ENCODE data around the gene KCTD13.
"Not testable (repeated sequence)": the region's sequence is repeated elsewhere in the genome, so short reads cannot be mapped to it uniquely, and the experiment has no call there.

Gene KCTD13, protein sequence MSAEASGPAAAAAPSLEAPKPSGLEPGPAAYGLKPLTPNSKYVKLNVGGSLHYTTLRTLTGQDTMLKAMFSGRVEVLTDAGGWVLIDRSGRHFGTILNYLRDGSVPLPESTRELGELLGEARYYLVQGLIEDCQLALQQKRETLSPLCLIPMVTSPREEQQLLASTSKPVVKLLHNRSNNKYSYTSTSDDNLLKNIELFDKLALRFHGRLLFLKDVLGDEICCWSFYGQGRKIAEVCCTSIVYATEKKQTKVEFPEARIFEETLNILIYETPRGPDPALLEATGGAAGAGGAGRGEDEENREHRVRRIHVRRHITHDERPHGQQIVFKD

DNA sequence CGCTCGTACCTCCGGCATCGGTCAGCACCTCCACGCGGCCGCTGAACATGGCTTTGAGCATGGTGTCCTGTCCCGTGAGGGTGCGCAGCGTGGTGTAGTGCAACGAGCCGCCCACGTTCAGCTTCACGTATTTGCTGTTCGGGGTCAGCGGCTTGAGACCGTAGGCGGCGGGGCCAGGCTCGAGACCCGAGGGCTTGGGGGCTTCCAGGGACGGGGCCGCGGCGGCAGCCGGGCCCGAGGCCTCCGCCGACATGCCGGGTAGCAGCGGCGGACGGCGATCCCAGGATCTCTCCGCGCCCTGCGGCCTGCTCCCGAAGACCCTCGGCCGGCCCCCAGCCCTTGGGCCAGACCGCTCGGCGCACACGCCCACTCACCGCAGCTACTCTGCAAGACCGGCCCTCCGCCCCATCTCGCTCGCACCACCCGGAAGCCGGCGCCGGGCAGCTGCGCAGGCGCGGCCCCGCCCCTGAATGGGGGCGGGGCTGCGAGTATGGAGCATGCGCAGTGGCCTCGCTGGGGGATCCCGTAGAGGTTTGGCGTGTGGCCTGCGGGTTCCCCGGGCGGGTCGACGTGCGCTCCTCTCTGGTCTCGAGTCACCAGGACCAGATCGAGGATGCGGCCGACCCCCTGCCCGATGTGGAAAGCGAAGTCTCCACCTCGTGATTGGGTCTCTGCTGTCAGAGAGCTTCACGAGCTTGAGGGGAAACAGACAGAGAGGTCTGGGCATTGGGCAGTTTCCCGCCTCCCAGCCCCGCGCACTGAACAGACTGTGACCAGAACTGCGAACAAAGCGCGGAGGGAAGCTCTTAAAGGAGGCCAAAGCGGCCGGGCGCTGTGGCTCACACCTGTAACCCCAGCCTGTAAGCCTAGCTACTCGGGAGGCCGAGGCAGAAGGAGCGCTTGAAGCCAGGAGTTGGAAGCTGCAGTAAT, at the start of gene KCTD13:
Gene KCTD13, minus strand, starts transcription at position 446 of the 930 bp plus-strand sequence. Its CDS starts 193 bp downstream, at position 253.
- DNase-seq: peak; percentile 95

DNA sequence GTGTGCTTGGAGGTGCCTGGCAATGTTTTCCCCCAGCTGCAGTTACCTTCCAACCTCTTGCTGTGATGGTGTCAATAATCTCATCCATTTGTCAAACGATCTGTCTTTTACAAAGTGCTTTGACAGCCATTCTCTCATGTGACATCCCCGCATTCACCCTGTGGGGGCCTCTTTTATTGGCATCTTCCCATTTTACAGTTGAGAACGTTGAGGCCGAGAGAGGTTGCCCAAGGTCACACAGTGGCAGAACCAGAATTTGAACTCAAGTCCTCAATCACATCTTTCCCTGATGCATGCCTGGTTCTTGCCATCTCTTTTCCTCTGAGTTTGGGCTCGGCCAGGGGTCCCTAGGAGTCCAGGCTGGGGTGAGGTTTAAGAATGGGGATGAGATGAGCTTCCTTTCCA, 49.1 kb upstream of the KCTD13 start:
- DNase-seq: no peak

DNA sequence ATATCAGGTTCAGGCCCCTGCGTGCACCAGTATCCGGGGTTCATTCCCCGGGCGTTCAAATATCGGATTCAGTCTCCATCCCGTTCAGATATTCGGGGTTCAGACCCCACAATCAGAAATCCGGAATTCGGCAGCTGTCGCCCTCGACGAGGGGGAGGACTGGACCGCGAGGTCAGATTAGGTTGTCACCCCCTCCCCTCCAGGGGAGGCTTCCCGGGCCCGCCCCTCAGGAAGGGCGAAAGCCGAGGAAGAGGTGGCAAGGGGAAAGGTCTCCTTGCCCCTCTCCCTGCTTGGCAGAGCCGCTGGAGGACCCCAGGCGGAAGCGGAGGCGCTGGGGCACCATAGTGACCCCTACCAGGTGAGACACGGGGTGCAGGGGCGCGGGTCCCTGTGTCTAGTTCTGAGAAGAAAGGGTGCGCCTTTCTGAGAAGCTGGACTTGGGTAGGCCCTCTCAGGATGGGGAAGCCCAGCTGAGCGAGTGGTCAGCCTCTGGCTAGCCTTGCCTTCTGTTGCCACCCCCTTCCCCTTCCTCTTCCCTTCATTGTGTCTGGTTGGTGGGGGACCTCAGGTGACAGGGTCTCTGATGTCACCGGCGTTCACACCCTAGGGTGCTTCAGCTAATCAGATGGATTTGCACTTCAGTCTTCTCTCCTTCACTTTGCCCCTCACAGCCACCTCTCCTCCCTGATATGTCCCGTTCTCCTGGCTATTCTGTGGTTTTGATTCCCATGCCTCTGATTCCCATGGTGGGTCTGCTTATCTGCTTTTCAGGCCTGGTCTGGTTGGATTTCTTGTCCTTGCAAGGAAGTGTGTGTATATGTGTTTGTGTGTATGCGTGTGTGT, 48.5 kb upstream of the KCTD13 start:
- DNase-seq: peak; percentile 49

DNA sequence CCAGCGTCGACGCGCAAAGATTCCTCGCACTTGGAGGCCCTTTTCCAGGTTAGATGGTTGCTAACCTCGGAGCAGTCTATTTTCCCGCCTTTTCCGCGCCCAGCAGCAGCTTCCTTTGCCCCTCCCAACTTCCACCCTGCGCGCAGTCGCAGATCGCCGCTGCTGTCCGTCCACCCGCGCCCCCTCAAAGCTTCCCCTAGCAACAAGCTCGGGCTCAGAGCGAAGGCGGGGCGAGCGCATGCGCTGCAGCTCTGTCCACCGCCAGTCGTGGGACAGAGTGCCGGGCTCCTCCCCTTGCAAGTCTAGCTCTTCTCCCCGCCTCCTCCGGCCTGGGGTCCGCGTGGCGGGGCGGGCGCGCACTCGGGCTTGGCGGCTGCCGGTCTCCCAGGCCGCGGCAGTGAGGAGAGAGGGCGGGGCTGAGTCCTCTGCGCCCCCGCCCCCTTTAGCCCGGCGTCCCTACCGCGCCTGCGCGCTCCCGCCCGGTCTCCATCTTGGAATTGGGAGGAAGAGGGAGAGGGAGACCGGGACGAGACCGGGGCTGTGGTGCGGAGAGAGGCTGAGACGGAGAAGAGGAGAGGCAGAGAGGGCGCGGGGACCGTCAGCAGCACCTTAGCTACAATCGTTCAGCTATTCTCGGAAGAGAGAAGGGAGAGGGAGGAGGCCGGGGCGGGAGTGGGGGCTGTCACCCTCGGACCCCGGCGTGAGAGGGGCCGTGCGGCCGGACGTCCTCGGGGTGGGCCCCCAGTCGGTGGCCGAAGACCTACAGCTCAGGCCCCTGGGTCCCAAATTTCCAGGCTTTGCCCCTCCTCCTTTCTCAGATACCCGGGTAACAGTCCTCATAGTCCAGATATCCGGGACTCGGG, 47.6 kb upstream of the KCTD13 start, which contains the start of gene TAOK2:
Gene TAOK2, plus strand, starts transcription at position 485 of the 863 bp plus-strand sequence. CDS start 3,905 bp downstream, outside the sequence.
- DNase-seq: peak; percentile 100

DNA sequence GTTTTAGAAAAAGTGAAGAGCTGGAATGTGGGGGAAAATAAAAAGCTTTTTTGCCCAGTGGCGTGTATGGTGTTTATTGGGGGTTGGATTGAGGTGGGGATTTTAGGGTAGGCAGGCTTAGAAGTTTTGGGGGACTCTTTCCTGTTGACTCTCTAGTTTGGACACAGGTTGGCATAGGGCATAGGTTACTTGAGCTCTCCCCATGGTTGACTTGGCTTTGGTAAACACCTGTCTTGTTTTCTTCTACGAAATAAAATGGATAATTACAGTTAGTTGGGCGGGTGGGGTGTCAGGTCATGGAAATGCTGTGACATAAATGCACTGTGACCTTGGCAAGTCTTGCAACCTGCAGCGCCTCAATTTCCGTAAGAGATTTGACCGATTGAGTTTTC, 47.0 kb upstream of the KCTD13 start:
- no peak for DNase-seq

DNA sequence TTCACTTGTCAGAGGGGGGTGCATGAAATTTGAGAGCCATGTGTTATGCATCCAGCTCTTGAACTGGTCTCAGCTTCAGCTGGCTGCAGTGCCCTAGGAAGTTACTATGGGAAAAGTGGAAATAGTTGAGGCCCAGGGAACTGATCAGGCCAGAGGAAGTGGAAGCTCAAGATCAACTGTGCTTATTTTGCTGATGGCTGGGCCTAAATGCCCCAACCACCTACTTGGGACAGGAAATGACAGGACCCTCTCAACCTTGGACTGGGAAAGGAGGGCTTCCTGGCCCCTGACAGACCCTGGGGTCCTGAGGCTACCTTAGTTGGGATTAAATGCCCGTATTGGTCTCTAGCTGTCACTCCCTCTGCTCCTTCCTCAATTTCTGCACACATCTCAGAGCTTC, 46.5 kb upstream of the KCTD13 start:
- no peak for DNase-seq

DNA sequence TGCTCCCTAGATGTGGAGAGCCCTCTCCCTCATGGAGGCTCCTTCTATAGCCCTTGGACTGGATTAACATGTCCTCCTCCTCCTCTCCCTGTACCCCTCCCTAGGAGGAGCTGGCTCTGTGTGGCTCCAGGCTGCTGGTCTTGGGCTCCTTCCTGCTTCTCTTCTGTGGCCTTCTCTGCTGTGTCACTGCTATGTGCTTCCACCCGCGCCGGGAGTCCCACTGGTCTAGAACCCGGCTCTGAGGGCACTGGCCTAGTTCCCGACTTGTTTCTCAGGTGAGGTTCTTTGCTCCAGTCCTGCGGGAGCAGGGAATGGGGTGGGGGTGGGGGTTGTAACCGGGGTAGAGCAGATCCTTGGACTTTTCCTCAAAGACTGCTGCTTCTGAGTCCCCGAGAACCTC, 45.3 kb upstream of the KCTD13 start:
- no peak for DNase-seq

DNA sequence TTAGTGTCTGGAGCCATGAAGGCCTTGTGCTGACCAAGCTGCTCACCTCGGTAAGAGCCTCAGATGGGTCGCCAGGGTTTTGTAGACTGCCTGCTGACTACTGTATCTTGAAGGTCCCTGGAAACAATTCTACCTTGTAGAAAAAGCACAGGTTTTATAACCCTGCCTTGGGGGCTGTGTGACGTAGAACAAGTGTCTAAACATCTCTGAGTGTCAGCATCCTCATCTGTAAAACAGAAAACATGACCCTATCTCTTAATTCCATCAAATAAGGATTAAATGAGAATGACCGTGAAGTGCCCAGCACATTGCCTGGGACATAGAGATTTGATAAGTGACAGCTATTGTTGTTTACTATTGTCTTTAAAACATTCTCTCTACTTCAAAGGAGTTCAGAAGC, 42.2 kb upstream of the KCTD13 start:
- DNase-seq: no peak

DNA sequence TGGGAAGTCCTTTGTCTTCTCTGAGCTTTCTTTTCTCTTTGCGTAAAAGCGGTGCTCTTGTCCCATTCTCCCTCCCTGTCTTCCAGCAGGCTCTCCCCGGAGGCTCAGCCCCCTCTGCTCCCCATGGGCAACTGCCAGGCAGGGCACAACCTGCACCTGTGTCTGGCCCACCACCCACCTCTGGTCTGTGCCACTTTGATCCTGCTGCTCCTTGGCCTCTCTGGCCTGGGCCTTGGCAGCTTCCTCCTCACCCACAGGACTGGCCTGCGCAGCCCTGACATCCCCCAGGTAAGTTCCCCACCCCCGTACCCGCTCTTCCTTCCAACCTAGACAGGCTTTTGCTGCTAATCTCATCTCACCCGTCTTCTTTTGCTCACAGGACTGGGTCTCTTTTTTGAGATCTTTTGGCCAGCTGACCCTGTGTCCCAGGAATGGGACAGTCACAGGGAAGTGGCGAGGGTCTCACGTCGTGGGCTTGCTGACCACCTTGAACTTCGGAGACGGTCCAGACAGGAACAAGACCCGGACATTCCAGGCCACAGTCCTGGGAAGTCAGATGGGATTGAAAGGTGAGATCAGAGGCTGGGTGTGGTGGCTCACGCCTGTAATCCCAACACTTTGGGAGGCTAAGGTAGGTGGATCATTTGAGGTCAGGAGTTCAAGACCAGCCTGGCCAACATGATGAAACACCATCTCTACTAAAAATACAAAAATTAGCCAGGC, 37.2 kb upstream of the KCTD13 start:
- no peak for DNase-seq

DNA sequence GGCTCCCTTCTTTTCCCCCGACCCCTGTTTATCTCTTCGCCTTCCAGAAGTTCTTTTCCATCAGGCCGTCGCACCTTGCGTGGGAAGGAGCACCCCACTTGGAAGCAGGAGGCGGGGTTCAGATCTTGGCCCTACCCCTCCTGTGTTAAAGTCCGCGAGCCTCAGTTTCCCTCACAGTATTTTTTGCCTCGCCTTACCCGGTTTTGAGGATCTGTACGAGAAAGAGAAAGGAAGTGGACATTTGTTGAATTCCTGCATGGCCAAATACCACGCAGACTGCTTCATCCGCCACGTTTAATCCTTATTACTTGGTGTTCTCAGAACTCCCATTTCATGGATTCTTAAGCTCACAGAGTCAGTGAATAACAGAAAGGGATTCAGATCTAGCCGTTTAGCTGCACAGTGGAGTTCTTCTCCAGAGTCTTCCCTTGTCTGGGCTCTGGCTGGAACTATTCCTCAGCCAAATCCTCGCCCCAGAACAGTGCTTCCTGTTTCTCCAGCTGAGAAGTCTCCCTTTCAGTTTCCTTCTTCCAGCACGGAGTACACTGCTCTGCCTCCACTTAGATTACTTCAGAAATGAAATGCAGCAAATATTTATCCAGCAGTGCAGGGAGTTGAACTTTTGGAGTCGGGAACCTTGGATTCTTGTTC, 36.4 kb upstream of the KCTD13 start:
- DNase-seq: peak; percentile 47

DNA sequence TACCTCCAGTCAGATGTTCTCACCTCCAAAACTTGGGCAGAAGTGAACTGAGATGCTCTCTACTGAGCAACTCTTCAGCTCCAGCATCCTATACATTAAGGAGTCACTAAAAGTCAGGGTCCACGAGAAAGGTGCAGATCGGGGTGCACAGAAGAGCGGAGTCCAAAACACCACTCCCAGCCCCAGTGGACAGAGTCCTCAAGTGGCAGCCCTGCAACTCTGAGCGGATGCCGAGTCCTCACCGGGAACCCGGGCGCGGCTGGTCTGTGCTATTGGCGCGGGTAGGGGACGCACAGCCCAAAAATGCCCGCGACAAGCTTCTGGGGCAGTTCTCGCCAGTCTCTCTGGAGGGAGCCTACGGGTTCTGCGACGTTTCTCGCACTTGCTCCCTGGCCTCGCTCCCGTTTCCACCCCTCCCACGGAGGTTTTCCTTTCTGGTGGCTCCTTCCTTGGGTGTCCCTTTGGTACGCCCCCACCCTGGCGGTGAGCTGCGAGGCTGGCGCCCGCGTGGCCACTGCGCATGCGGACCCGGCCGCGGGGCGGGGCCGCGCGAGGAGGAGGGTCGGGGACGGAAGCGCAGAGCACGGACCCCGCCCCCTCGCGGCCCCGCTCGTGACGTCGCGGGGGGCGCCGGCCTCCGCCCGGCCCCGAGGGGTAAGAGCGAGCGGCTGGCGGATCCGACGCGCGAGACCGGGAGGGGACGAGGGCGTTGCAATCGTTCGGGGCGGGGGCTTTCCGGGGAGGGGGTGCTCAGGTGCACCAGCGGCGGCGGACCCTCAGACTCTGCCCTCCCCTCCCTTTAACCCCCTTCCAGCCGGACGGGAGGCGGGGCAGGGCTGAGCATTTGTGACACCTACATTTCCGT, 35.7 kb upstream of the KCTD13 start, which contains the start of gene TMEM219:
Gene TMEM219, plus strand, starts transcription at position 601 of the 865 bp plus-strand sequence. CDS start 1,065 bp downstream, outside the sequence.
- peak; percentile 95 for DNase-seq

DNA sequence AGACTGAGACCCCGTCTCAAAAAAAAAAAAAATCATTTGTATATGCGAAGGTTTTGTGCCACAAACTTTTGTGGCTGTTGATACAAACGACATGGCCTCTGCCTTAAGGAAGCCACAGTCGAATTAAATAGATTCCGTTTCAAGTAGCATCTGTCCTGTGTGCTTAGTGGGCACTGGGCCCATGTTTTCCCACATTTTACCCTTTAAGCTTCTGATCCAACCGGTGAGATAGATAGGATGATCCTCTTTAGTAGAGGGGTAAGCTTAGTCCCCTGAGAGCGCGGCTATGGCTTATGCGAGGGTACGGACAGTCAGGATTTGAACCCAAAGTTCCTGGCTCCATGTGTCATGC, 35.1 kb upstream of the KCTD13 start:
- no peak for DNase-seq

DNA sequence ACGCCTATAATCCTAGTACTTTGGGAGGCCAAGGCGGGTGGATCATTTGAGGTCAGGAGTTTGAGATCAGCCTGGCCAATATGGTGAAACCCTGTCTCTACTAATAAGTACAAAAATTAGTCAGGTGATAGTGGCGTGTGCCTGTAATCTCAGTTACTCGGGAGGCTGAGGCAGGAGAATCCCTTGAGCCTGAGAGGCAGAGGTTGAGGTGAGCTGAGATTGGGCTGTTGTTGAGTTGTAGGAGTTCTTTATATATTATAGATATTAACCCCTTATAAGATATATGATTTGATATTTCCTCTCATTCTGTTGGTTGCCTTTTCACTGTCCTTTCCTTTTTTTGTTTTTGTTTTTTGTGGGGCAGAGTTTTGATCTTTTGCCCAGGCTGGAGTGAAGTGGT, 33.8 kb upstream of the KCTD13 start:
- not testable (repeated sequence) for DNase-seq

DNA sequence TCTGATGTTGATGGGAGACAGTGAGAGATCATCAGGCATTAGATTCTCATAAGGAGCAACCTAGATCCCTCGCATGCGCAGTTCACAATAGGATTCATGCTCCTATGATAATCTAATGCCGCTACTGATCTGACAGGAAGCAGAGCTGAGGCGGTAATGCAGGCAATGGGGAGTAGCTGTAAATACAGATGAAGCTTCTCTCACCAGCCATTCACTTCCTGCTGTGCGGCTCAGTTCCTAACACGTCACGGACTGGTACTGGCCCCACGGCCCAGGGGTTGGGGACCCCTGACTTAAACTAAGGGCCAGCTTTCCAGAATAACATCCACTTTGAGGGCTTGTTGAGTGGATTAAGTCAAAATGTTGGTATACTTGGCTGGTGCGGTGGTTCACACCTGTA, 33.3 kb upstream of the KCTD13 start:
- no peak for DNase-seq

DNA sequence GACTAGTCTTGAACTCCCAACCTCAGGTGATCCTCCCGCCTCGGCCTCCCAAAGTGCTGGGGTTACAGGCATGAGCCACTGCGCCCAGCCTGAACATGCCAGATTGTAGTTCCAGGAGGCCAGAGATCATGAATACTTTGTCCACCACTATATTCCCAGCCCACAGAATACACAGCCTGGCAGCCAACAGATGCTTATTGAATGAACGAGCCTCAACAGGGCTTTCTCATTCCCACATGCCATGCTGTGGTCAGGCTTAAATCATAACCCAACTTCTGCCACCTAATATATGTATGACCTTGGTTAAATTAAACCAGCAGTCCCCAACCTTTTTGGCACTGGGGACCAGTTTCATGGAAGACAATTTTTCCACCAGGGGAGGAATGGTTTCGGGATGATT, 32.7 kb upstream of the KCTD13 start:
- DNase-seq: no peak

DNA sequence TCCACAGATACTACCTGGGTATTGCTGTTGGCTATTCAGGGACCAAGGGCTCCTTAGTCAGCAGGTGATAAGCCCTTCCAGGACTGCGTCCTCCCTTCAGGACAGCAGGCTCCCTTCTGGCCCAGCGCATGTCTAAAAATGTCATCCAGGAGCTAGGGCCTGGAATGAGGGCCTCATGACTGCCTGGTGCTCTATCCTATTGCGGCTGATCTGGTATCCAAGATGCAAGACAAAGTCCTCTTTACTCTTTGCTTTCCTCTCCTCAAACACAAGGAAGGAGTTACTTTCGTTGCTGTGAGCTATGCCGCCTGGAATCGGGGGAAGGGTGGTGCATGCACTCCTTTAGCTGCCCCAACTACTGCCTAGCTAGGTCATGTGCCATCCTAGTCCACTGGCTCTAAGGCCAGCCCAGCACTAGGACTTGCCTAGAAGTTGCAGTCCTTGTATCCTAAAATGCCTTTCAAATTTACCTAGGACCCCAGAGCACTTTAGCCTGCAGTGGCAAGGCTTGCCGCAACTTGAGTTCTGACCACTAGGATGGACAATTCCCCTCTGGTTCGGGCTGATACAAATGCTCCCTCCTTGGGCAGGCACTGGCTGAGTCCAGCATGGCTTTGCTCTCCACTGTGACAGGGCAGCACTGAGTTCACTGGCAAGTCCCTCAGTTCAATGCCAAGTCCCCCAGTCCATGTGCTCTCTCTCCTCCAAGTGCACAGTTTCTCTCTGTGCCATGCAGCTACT, 25.8 kb upstream of the KCTD13 start:
- DNase-seq: no peak

DNA sequence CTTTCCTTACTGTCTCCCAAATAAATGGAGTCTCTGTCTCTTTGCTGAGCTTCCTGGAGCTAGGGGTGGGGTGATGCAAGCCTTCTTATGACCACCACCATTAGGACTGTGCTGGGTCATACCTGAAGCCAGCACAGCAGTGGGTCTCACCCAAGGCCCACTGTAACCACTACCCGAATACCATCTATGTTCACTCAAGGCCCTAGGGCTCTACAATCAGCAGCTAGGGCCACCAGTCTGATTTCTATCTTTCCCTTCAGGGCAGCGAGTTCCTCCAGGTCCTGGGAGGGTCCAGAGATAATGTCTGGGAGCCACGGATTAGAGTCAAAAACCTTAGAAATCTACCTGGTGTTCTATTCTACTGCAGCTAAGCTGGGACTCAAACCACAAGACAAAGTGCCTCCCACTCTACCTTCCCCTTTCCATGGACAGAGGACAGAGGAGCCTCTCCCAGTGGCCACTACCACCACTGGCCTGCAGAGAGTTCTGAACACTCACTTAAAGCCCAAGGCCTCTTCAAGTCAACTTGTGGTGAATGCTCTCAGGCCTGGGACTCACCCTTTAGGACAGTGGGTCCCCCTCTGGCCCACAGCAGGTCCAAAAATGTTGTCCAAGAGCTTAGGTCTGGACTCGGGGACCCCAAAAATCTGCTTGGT, 24.9 kb upstream of the KCTD13 start:
- no peak for DNase-seq

DNA sequence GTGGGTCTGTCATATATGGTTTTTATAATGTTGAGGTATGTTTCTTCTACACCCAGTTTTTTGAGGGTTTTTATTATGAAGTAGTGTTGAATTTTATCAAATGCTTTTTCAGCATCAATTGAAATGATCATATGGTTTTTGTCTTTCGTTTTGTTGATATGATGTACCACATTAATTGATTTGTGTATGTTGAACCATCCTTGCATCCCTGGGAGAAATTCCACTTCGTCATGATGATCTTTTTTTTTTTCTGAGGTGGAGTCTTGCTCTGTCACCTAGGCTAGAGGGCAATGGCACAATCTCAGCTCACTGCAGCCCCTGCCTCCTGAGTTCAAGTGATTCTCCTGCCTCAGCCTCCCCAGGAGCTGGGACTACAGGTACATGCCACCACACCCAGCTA, 21.9 kb upstream of the KCTD13 start:
- DNase-seq: no peak

All from femur (tissue), 1 donor.